Thyroid gland (tissue), 4 donors: ENCODE results near the gene TMEM266. TPM values are rescaled to one million over a fixed set of nuclear protein-coding genes. Genes with fewer than 3 reads are reported as not detected.

Source experiments
- DNase-seq, 2 donors: peaks; one replicate each; pipeline ENCODE4 v3.0.0-alpha.2; 2019
- H3K27ac ChIP-seq, 3 donors: fragments of 200-600 bp; sonication (generic); 1 replicate in 2 of 3; 2 replicates in 1 of 3; pipeline ENCODE4 v1.5.1; 2016 to 2019; ENCODE audit warnings: mild to moderate bottlenecking in 1 of 3, moderate library complexity in 1 of 3
- H3K27me3 ChIP-seq: fragments of 200-600 bp; sonication (generic); one replicate; pipeline ENCODE4 v1.5.1; 2019
- H3K36me3 ChIP-seq, 2 donors: fragments of 200-600 bp; sonication (generic); one replicate each; pipeline ENCODE4 v1.5.1; 2016 to 2019
- H3K4me1 ChIP-seq, 2 donors: fragments of 200-600 bp; sonication (generic); one replicate each; pipeline ENCODE4 v1.5.1; 2017 to 2019
- H3K4me3 ChIP-seq, 3 donors: fragments of 200-600 bp; sonication (generic); replicated peaks in 1 of 3; 1 replicate in 2 of 3; 2 replicates in 1 of 3; pipeline ENCODE4 v1.5.1; 2016; ENCODE audit warnings: mild to moderate bottlenecking in 1 of 3
- H3K9me3 ChIP-seq: fragments of 200-600 bp; sonication (generic); one replicate; pipeline ENCODE4 v1.5.1; 2017
- POLR2A ChIP-seq, 2 donors: fragments of 450-650 bp; IDR thresholded peaks; one replicate each; pipeline ENCODE4 v1.6.1; 2017; ENCODE audit warnings: antibody characterized with exemption in 2 of 2, mild to moderate bottlenecking in 2 of 2, moderate library complexity in 1 of 2
- WGBS, 2 donors: methylation state at CpG; one replicate each; pipeline ENCODE4 v1.1.5; 2017; 5-methylcytosine and 5-hydroxymethylcytosine counted together
- intact Hi-C: fragments of 100-400 bp; cut with DNase I; formaldehyde crosslinking; loops from one replicate; pipeline ENCODE4 v1.15.1; 2023
- total RNA-seq, 4 donors: library from RNA; depleted of rRNA; stranded (reverse); fragments of >200 nt; gene quantifications; one replicate each; pipeline ENCODE4 v1.2.3, GENCODE V29; 2016
- TF ChIP-seq, protein P1 (sequence below), 6 experiments: fragments of 200-600 bp in 3 of 6; fragments of 450-650 bp in 3 of 6; sonication (generic) in 3 of 6; IDR thresholded peaks; one replicate each; pipeline ENCODE4 v1.5.1; 2016 to 2019; ENCODE audit warnings: antibody characterized with exemption in 6 of 6, mild to moderate bottlenecking in 2 of 6, inconsistent platforms in 1 of 6, moderate library complexity in 1 of 6

The TMEM266 gene
- total RNA-seq, 4 donors from 2014 or later: not detected

DNA sequence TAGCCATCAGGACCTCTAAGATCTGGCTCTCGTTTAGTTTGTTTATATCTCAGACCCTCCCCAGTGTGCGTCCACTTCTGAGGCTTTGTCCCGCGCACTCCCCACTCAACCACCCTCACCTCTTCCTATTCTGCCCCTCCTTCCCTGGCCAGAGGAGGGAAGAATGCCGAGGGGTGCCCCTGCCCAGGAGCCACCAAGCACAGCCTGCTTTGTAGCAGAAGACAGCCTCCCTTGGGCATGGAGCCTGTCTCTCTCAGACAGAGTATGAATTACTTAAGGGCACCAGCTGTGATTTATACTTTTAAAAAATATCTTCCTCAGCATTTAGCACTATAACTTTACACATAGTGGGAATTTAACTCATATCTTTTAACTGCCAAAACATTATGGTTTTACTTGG lies 6.0 kb downstream of the TMEM266 start:
- intact Hi-C loops: no loop called here
- no peaks in the 10 kb centered on the region for H3K27me3 ChIP-seq
- no peak overlapping the region for H3K27ac ChIP-seq
- TF ChIP-seq, protein P1, sequence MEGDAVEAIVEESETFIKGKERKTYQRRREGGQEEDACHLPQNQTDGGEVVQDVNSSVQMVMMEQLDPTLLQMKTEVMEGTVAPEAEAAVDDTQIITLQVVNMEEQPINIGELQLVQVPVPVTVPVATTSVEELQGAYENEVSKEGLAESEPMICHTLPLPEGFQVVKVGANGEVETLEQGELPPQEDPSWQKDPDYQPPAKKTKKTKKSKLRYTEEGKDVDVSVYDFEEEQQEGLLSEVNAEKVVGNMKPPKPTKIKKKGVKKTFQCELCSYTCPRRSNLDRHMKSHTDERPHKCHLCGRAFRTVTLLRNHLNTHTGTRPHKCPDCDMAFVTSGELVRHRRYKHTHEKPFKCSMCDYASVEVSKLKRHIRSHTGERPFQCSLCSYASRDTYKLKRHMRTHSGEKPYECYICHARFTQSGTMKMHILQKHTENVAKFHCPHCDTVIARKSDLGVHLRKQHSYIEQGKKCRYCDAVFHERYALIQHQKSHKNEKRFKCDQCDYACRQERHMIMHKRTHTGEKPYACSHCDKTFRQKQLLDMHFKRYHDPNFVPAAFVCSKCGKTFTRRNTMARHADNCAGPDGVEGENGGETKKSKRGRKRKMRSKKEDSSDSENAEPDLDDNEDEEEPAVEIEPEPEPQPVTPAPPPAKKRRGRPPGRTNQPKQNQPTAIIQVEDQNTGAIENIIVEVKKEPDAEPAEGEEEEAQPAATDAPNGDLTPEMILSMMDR (IDR thresholded peaks at IDR 0.05): no peak
- no peak for TF ChIP-seq POLR2A (IDR thresholded peaks at IDR 0.05)
- H3K36me3 ChIP-seq: no peaks in the 10 kb centered on the region
- no peaks in the 10 kb centered on the region for H3K9me3 ChIP-seq
- WGBS, 2 donors: 26 to 43% methylated on average over 5 of the region's 5 CpGs
- no peak for DNase-seq
- H3K4me3 ChIP-seq: no peak overlapping the region
- no peaks in the 10 kb centered on the region for H3K4me1 ChIP-seq

GRCh38 chr15:76070192-76070591 lies 10.4 kb downstream of the TMEM266 start:
- H3K4me3 ChIP-seq: no peak overlapping the region
- H3K36me3 ChIP-seq: no peaks in the 10 kb centered on the region
- H3K9me3 ChIP-seq: no peaks in the 10 kb centered on the region
- no peaks in the 10 kb centered on the region for H3K4me1 ChIP-seq
- H3K27ac ChIP-seq: no peak overlapping the region
- intact Hi-C loops: no loop called here
- TF ChIP-seq POLR2A (IDR thresholded peaks at IDR 0.05): no peak
- TF ChIP-seq, protein P1 (IDR thresholded peaks at IDR 0.05): no peak
- DNase-seq: no peak
- H3K27me3 ChIP-seq: no peaks in the 10 kb centered on the region

GRCh38 chr15:76070921-76071635 lies 11.3 kb downstream of the TMEM266 start:
- no peaks in the 10 kb centered on the region for H3K9me3 ChIP-seq
- H3K36me3 ChIP-seq: no peaks in the 10 kb centered on the region
- WGBS, 2 donors: 80 to 87% methylated on average over 4 of the region's 4 CpGs
- no peak for TF ChIP-seq POLR2A (IDR thresholded peaks at IDR 0.05)
- TF ChIP-seq, protein P1 (IDR thresholded peaks at IDR 0.05): no peak
- intact Hi-C loops: no loop called here
- no peaks in the 10 kb centered on the region for H3K4me1 ChIP-seq
- no peak for DNase-seq
- no peak overlapping the region for H3K4me3 ChIP-seq
- H3K27ac ChIP-seq: no peak overlapping the region
- H3K27me3 ChIP-seq: no peaks in the 10 kb centered on the region

DNA sequence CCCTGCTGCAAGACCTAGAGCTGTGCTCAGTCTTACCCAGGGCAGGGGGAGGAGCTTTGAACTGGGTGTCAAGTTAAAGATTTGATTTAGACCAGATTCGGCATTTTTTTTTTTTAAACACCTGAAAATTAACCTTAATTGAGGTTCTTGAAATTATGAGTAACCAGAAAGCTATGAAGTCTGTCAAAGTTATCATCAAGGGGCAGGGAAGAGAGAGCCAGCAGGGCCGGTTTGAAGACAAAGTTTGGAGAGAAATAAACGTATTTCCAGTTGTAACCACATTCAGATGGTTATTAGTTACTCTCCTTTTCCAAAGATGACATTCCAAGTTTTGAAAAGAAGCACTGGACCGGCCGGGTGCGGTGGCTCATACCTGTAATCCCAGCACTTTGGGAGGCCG lies 12.0 kb downstream of the TMEM266 start:
- WGBS, 2 donors: 77 to 84% methylated on average over 7 of the region's 7 CpGs
- H3K27me3 ChIP-seq: no peaks in the 10 kb centered on the region
- intact Hi-C loops: no loop called here
- no peak overlapping the region for H3K4me3 ChIP-seq
- no peak overlapping the region for H3K27ac ChIP-seq
- no peak for DNase-seq
- TF ChIP-seq, protein P1 (IDR thresholded peaks at IDR 0.05): no peak
- TF ChIP-seq POLR2A (IDR thresholded peaks at IDR 0.05): no peak
- H3K36me3 ChIP-seq: no peaks in the 10 kb centered on the region
- no peaks in the 10 kb centered on the region for H3K9me3 ChIP-seq
- no peaks in the 10 kb centered on the region for H3K4me1 ChIP-seq

DNA sequence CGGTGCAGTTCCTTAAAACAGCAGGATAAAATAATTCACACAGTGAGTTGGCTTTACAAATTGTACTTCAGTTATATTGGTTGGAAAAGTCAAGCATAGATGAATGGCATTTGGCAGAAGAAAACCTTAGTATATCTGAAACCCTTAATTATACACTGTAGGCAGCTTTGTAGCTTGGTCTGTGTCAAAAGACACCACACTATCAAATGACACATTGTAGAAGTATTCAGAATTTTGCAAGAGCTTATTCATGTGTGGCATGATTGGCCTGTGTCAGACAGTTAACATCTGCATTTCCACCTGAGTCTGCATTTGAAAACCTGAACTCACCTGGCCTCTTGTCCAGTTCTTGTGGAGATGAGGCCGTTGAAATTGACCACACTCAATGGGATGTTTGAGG lies 13.8 kb downstream of the TMEM266 start:
- Histone ChIP-seq H3K27ac (no peak overlapping the region), H3K27me3 (no peaks in the 10 kb centered on the region), H3K36me3 (no peaks in the 10 kb centered on the region), H3K4me3 (no peak overlapping the region), H3K9me3 (no peaks in the 10 kb centered on the region), H3K4me1 (no peaks in the 10 kb centered on the region)
- intact Hi-C loops: no loop called here
- DNase-seq: no peak
- TF ChIP-seq POLR2A (IDR thresholded peaks at IDR 0.05): no peak
- TF ChIP-seq, protein P1 (IDR thresholded peaks at IDR 0.05): no peak
- 60 to 62% methylated on average over 2 of the region's 2 CpGs for WGBS, 2 donors
